GM23338 (cell line): ENCODE measurements around the gene GCNT1.

Source experiments
- CREB1 ChIP-seq: fragments of 250-450 bp; sonication (Bioruptor Pico); IDR thresholded peaks from 2 replicates; pipeline ENCODE4 v1.5.0; 2020; ENCODE audit warnings: low read depth, mild to moderate bottlenecking, moderate library complexity
- EZH2 ChIP-seq: fragments of 200-600 bp; sonication (generic); IDR thresholded peaks from one replicate; pipeline ENCODE4 v1.8.0; 2017; ENCODE audit warnings: antibody characterized with exemption, mild to moderate bottlenecking, low read depth; ENCODE audit not compliant: unreplicated experiment
- EZH2phosphoT487 ChIP-seq: fragments of 200-600 bp; sonication (generic); IDR thresholded peaks from one replicate; pipeline ENCODE4 v1.8.1; 2018; ENCODE audit warnings: antibody characterized with exemption; ENCODE audit not compliant: unreplicated experiment
- JUNB ChIP-seq: IDR thresholded peaks from one replicate; pipeline ENCODE4 v1.6.1; 2016; ENCODE audit warnings: antibody characterized with exemption; ENCODE audit not compliant: unreplicated experiment
- NANOG ChIP-seq: IDR thresholded peaks from 2 replicates; pipeline ENCODE4 v1.6.1; 2016; ENCODE audit warnings: antibody characterized with exemption, borderline replicate concordance
- POLR2AphosphoS5 ChIP-seq: IDR thresholded peaks from 2 replicates; pipeline ENCODE4 v1.6.1; 2016; ENCODE audit warnings: antibody characterized with exemption, low read depth
- STAT1 ChIP-seq: IDR thresholded peaks from one replicate; pipeline ENCODE4 v1.6.1; 2016; ENCODE audit warnings: antibody characterized with exemption; ENCODE audit not compliant: unreplicated experiment
- ZNF331 ChIP-seq: fragments of 250-450 bp; sonication (Bioruptor Pico); IDR thresholded peaks from 2 replicates; pipeline ENCODE4 v1.5.0; 2020; ENCODE audit warnings: low read depth, mild to moderate bottlenecking, moderate library complexity
- TF ChIP-seq, protein P1 (sequence below), 2 experiments: fragments of 200-600 bp in 1 of 2; sonication (generic) in 1 of 2; conservative IDR thresholded peaks; 2 replicates each; pipeline versions ENCODE4 v1.5.1 to v1.6.1; 2016 to 2017; ENCODE audit warnings: antibody characterized with exemption in 2 of 2, low read depth in 2 of 2, mild to moderate bottlenecking in 2 of 2, moderate library complexity in 1 of 2
- TF ChIP-seq, protein P2 (sequence below): IDR thresholded peaks from one replicate; pipeline ENCODE4 v1.6.1; 2018; ENCODE audit warnings: antibody characterized with exemption; ENCODE audit not compliant: unreplicated experiment
- TF ChIP-seq, protein P3 (sequence below): IDR thresholded peaks from 2 replicates; pipeline ENCODE4 v1.6.1; 2016; ENCODE audit warnings: antibody characterized with exemption

DNA sequence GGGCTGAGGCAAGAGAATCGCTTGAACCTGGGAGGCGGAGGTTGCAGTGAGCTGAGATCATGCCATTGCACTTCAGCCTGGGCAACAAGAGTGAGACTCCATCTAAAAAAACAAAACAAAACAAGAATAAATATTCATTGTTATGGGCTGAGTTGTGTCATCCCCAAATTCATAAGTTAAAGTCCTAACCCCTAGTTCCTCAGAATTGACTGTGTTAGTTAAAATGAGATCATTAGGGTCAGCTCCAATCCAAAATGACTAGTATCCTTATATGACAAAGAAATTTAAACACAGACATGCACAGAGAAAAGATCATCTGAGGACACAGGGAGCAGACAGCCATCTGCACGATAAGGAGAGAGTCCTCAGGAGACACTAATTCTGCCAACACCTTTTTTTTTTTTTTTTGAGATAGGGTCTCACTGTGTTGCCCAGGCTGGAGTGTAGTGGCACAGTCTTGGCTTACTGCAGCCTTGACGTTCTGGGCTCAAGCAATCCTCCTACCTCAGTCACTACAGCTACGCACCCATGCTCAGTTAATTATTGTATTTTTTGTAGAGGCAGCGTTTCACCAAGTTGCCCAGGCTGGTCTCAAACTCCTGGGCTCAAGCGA is 32.1 kb upstream of the GCNT1 start:
- TF ChIP-seq, protein P1, sequence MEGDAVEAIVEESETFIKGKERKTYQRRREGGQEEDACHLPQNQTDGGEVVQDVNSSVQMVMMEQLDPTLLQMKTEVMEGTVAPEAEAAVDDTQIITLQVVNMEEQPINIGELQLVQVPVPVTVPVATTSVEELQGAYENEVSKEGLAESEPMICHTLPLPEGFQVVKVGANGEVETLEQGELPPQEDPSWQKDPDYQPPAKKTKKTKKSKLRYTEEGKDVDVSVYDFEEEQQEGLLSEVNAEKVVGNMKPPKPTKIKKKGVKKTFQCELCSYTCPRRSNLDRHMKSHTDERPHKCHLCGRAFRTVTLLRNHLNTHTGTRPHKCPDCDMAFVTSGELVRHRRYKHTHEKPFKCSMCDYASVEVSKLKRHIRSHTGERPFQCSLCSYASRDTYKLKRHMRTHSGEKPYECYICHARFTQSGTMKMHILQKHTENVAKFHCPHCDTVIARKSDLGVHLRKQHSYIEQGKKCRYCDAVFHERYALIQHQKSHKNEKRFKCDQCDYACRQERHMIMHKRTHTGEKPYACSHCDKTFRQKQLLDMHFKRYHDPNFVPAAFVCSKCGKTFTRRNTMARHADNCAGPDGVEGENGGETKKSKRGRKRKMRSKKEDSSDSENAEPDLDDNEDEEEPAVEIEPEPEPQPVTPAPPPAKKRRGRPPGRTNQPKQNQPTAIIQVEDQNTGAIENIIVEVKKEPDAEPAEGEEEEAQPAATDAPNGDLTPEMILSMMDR (conservative IDR thresholded peaks at IDR 0.05; ENCODE audit: low read depth in 2 of 2): no peak
- TF ChIP-seq, protein P2, sequence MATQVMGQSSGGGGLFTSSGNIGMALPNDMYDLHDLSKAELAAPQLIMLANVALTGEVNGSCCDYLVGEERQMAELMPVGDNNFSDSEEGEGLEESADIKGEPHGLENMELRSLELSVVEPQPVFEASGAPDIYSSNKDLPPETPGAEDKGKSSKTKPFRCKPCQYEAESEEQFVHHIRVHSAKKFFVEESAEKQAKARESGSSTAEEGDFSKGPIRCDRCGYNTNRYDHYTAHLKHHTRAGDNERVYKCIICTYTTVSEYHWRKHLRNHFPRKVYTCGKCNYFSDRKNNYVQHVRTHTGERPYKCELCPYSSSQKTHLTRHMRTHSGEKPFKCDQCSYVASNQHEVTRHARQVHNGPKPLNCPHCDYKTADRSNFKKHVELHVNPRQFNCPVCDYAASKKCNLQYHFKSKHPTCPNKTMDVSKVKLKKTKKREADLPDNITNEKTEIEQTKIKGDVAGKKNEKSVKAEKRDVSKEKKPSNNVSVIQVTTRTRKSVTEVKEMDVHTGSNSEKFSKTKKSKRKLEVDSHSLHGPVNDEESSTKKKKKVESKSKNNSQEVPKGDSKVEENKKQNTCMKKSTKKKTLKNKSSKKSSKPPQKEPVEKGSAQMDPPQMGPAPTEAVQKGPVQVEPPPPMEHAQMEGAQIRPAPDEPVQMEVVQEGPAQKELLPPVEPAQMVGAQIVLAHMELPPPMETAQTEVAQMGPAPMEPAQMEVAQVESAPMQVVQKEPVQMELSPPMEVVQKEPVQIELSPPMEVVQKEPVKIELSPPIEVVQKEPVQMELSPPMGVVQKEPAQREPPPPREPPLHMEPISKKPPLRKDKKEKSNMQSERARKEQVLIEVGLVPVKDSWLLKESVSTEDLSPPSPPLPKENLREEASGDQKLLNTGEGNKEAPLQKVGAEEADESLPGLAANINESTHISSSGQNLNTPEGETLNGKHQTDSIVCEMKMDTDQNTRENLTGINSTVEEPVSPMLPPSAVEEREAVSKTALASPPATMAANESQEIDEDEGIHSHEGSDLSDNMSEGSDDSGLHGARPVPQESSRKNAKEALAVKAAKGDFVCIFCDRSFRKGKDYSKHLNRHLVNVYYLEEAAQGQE: no peak
- TF ChIP-seq EZH2phosphoT487 (no peak), EZH2 (no peak), POLR2AphosphoS5 (no peak), JUNB (no peak), ZNF331 (CRISPR knock-in tag) (no peak), CREB1 (CRISPR knock-in tag) (no peak), STAT1 (no peak), NANOG (no peak)
- TF ChIP-seq, protein P3, sequence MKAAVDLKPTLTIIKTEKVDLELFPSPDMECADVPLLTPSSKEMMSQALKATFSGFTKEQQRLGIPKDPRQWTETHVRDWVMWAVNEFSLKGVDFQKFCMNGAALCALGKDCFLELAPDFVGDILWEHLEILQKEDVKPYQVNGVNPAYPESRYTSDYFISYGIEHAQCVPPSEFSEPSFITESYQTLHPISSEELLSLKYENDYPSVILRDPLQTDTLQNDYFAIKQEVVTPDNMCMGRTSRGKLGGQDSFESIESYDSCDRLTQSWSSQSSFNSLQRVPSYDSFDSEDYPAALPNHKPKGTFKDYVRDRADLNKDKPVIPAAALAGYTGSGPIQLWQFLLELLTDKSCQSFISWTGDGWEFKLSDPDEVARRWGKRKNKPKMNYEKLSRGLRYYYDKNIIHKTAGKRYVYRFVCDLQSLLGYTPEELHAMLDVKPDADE: no peak
